HG03457 (cell line): ENCODE data around the gene EVA1B.

Source experiments
- ATAC-seq: cut with Tn5 transposase; IDR thresholded peaks from one replicate; pipeline ENCODE4 v1.9.1; 2021; ENCODE audit warnings: moderate number of reproducible peaks; ENCODE audit not compliant: unreplicated experiment

Gene EVA1B

DNA sequence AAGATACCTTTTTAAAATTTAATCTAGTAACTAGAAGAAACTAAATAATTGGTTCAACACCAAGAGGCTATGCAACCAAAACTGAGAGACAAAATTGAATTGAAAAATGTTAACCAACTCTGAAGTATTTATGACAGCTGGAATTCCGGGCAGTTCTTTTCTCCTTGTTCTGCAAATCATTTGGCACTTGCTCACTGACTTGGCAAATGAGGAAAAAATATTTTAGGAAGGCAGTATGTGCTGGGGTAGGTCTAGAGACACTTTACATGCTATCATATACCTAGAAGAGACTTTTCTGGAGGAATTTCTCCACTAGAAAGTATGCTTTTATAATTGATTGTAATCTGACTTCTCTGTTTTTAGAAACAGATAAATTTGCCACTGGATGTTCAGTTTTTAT, 39.4 kb downstream of the EVA1B start:
- no peak for ATAC-seq

DNA sequence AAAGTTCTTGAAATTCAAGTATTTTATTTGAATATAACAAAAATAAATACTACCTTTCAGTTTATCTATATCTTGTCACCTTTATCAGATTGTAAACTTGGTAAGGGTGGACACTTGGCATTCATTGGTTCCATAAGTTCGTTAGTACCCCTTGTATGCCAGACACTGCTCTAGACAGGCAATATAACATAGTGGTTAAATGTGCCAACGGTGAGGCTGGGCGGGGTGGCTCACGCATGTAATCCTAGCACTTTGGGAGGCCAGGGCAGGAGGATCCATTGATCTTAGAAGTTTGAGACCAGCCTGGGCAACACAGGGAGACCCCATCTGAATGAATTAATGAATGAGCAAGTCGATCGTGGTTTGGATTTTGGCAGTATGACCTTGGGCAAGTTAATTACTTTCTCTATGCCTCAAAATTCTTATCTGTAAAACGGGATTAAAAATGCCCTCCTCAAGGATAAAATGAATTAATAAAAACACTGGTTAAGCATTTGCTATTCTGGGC, 43.6 kb downstream of the EVA1B start:
- no peak for ATAC-seq

DNA sequence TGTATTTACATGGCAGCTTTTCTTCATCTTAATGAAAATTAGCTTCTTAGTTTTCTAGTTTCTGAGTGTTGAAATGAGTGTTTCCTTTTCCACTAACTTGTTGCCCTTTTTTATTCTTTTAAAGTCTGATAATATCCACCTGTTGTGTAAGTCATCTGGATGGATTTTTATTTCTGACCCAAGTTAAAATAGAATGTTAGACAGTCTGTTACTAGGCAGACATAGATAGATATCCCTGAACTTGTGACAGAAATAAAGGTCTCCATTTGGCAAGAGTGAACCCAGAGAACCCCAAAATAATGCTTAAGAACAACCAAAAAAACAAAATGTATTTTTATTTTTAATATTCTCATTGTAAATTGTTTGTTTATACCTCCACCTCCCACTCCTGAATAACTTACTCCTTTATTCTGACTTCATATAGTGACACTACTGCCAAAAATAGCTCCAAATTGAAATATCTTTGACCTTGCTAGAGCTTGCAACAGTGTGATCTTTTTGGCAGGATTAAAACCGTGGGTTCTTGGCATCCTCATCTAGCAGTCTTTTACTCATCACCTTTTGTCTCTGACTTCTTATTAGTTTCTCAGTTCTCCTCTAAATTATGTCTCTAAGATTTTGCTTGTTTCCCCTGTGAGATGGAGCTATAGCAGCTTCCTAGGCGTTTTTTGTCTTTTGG, 44.2 kb downstream of the EVA1B start:
- no peak for ATAC-seq

DNA sequence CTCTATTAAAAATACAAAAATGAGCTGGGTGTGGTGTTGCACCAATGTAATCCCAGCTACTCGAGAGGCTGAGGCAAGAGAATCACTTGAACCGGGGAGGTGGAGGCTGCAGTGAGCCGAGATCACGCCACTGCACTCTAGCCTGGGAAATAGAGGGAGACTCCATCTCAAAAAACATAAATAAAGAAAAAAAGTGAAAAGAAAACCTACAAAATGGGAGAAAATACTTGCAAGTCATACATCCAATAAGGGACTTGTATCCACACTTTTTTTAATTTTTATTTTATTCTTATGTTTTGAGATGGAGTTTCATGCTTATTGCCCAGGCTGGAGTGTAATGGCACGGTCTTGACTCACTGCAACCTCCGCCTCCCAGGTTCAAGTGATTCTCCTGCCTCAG, 46.8 kb downstream of the EVA1B start:
- ATAC-seq, result no peak

DNA sequence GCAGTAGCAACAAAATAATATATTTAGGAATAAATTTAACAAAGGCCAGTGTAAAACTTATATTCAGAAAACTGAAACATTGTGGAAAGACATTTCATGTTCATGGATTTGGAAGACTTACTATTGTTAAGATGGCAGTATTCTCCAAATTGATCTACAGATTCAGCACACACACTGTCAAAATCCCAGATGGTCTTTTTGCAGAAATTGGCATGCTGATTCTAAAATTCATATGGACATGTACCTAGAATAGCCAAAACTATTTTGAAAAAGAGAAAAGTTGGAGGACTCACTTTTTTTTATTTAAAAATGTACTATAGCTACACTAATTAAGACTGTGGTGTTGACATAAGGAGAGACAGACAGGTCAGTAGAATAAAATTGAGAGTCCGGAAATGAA, 49.2 kb downstream of the EVA1B start:
- no peak for ATAC-seq

DNA sequence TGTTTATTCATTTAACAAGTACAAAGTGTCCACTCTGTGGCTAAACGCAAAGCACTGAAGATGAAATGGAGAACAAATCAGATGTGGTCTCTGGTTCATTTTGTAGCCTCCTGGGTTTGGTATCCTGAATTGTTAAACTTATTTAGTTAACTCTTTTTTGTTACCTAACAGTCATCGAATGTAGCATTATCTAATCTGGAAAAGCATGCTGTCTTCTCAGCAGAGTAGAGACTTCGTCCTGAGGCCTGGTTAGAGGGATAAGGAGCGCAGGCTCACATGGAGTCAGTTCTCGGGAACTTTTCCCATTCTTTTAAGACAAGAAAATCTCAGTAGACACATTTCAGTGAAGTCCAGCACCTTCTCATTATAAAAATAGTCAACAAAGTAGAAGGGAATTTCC, 50.4 kb downstream of the EVA1B start:
- no peak for ATAC-seq
